ENCODE results near the gene GGCT.

Gene GGCT

DNA sequence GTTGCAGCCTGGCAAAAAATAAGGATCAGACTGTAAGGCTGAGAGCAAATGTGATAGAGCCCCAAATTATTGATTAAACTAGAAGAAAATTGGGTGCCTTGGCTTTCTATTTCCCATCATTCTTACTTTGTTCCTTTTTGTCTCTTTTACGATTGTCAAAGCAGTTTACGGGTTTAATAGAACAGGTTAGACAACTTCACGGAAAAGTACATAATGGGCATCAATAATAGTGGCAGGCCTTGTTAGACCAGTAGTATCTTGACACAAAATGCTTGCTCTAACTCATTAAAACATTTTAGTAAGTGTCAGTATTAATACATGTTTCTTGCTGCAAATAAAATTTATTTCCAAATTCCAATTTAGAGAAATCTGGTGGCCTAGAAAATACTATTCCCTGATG lies 14.5 kb upstream of the GGCT start:
- H3K4me3 ChIP-seq (replicated peaks; ENCODE audit: low read depth, low read length) = no peak overlapping the region
- TF ChIP-seq CTCF (IDR thresholded peaks at IDR 0.05; ENCODE audit: low read length, missing control alignments) = no peak
- DNase-seq (ENCODE audit: low read depth) = no peak

GRCh38 chr7:30515761-30516160 lies 11.1 kb upstream of the GGCT start:
- H3K4me3 ChIP-seq (replicated peaks; ENCODE audit: low read depth, low read length) = no peak overlapping the region
- DNase-seq (ENCODE audit: low read depth) = no peak
- TF ChIP-seq CTCF (IDR thresholded peaks at IDR 0.05; ENCODE audit: low read length, missing control alignments) = no peak

- no peak for TF ChIP-seq CTCF (IDR thresholded peaks at IDR 0.05; ENCODE audit: low read length, missing control alignments)
- no peak for DNase-seq (ENCODE audit: low read depth)
Measured at GRCh38 chr7:30514776-30515175, 10.1 kb upstream of the GGCT start.

DNA sequence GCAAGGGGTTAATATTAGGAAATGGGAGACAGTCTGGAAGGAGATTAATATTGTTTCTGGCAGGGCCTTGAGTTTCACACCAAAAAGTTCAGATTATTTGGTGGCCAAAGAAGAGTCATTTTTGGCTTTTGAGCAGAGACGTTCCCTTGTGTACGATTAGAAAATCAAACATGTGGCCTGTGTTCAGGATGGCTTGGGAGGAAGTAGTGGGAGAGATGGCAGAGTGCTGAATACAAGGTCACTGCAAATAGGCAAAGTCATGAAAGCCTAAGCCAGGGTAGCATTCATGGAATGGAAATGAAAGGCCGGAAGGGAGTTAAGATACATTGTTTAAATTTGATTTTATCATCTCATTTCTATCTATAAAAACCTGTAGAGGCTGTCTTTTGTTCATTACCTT lies 9.5 kb upstream of the GGCT start:
- TF ChIP-seq CTCF (IDR thresholded peaks at IDR 0.05; ENCODE audit: low read length, missing control alignments) = no peak
- H3K4me3 ChIP-seq (replicated peaks; ENCODE audit: low read depth, low read length) = no peak overlapping the region
- DNase-seq (ENCODE audit: low read depth) = no peak

More at GRCh38 chr7:30514776-30515175, 10.1 kb upstream of the GGCT start:
- H3K4me3 ChIP-seq (replicated peaks; ENCODE audit: low read depth, low read length) = no peak overlapping the region

DNA sequence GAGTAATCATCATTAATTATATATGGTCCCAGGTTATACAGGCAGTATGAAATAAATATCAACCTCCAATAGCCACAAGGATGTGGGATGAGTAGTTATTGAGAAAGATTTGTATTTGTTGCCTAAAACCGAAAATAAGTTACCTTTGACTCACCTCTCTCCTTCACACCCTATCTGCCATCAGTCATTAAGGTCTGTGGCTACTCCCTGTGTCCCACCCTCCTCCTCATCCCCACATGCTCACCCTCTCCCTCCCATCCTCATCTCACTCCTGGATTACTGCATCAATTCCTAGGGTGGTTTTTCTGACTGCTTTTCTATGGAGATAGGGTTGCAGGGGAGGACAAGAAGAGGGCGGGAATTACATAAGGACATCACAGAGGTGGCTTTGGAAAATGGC lies 9.1 kb upstream of the GGCT start:
- no peak overlapping the region for H3K4me3 ChIP-seq (replicated peaks; ENCODE audit: low read depth, low read length)
- no peak for DNase-seq (ENCODE audit: low read depth)
- no peak for TF ChIP-seq CTCF (IDR thresholded peaks at IDR 0.05; ENCODE audit: low read length, missing control alignments)

GRCh38 chr7:30511973-30512662 lies 7.5 kb upstream of the GGCT start:
- DNase-seq (ENCODE audit: low read depth) = no peak

More at GRCh38 chr7:30511973-30512662, 7.5 kb upstream of the GGCT start:
- no peak for TF ChIP-seq CTCF (IDR thresholded peaks at IDR 0.05; ENCODE audit: low read length, missing control alignments)
- H3K4me3 ChIP-seq (replicated peaks; ENCODE audit: low read depth, low read length) = no peak overlapping the region
